ENCODE measurements around the gene ADGRE3.
"Not testable (repeated sequence)": the region's sequence is repeated elsewhere in the genome, so short reads cannot be mapped to it uniquely, and the experiment has no call there.

Gene ADGRE3

GRCh38 chr19:14619404-14619803 is 55.2 kb downstream of the ADGRE3 start:
- H3K79me2 ChIP-seq (ENCODE audit: insufficient read depth, low read length), result no peaks in the 10 kb centered on the region
- no peaks in the 10 kb centered on the region for H3K4me1 ChIP-seq (ENCODE audit: insufficient read depth, low read length)
- ATAC-seq (ENCODE audit: insufficient read depth, low read depth) (no peak), DNase-seq (no peak)
- no peak overlapping the region for H3K27ac ChIP-seq (ENCODE audit: low read length)
- no peaks in the 10 kb centered on the region for H3K27me3 ChIP-seq (ENCODE audit: insufficient read depth, low read length, poor library complexity)
- peaks cover 5% of the 10 kb centered on the region for H3K9me3 ChIP-seq (ENCODE audit: insufficient read depth, low read length, severe bottlenecking)
- no peak overlapping the region for H3K4me3 ChIP-seq (ENCODE audit: low read depth in 1 of 2, low read length in 2 of 2)
- no peak overlapping the region for H3K4me2 ChIP-seq (ENCODE audit: insufficient read depth, low read length)
- no peaks in the 10 kb centered on the region for H3K36me3 ChIP-seq (ENCODE audit: insufficient read depth, low read length)
- H2AFZ ChIP-seq (ENCODE audit: low read depth, low read length), result no peak overlapping the region
- TF ChIP-seq EZH2 (IDR thresholded peaks at IDR 0.05; ENCODE audit: borderline replicate concordance, low read depth, low read length, severe bottlenecking) (no peak), CTCF (IDR thresholded peaks at IDR 0.05; ENCODE audit: borderline replicate concordance, extremely low read depth, low read length, poor library complexity, severe bottlenecking) (no peak)
- no peaks in the 10 kb centered on the region for H4K20me1 ChIP-seq (ENCODE audit: insufficient read depth, low read length)
- no peak overlapping the region for H3K9ac ChIP-seq (ENCODE audit: low read depth, low read length)

GRCh38 chr19:14616407-14616806 is 58.2 kb downstream of the ADGRE3 start:
- no peaks in the 10 kb centered on the region for H4K20me1 ChIP-seq (ENCODE audit: insufficient read depth, low read length)
- no peak for DNase-seq

GRCh38 chr19:14615623-14616022 is 59.0 kb downstream of the ADGRE3 start:
- Histone ChIP-seq H3K79me2 (ENCODE audit: insufficient read depth, low read length) (no peaks in the 10 kb centered on the region), H3K4me2 (ENCODE audit: insufficient read depth, low read length) (no peak overlapping the region), H3K27ac (ENCODE audit: low read length) (no peak overlapping the region), H3K27me3 (ENCODE audit: insufficient read depth, low read length, poor library complexity) (no peaks in the 10 kb centered on the region), H3K4me3 (ENCODE audit: low read depth in 1 of 2, low read length in 2 of 2) (no peak overlapping the region), H3K9me3 (ENCODE audit: insufficient read depth, low read length, severe bottlenecking) (peaks cover 5% of the 10 kb centered on the region), H3K36me3 (ENCODE audit: insufficient read depth, low read length) (no peaks in the 10 kb centered on the region), H3K9ac (ENCODE audit: low read depth, low read length) (no peak overlapping the region), H3K4me1 (ENCODE audit: insufficient read depth, low read length) (no peaks in the 10 kb centered on the region), H4K20me1 (ENCODE audit: insufficient read depth, low read length) (no peaks in the 10 kb centered on the region), H2AFZ (ENCODE audit: low read depth, low read length) (no peak overlapping the region)
- ATAC-seq (ENCODE audit: insufficient read depth, low read depth) (no peak), DNase-seq (no peak)
- no peak for TF ChIP-seq CTCF (IDR thresholded peaks at IDR 0.05; ENCODE audit: borderline replicate concordance, extremely low read depth, low read length, poor library complexity, severe bottlenecking)
- no peak for TF ChIP-seq EZH2 (IDR thresholded peaks at IDR 0.05; ENCODE audit: borderline replicate concordance, low read depth, low read length, severe bottlenecking)

More at GRCh38 chr19:14616407-14616806, 58.2 kb downstream of the ADGRE3 start:
- Histone ChIP-seq H3K4me2 (ENCODE audit: insufficient read depth, low read length) (no peak overlapping the region), H3K27ac (ENCODE audit: low read length) (no peak overlapping the region), H3K4me1 (ENCODE audit: insufficient read depth, low read length) (no peaks in the 10 kb centered on the region), H3K27me3 (ENCODE audit: insufficient read depth, low read length, poor library complexity) (no peaks in the 10 kb centered on the region), H3K9ac (ENCODE audit: low read depth, low read length) (no peak overlapping the region), H2AFZ (ENCODE audit: low read depth, low read length) (no peak overlapping the region), H3K36me3 (ENCODE audit: insufficient read depth, low read length) (no peaks in the 10 kb centered on the region), H3K4me3 (ENCODE audit: low read depth in 1 of 2, low read length in 2 of 2) (no peak overlapping the region), H3K79me2 (ENCODE audit: insufficient read depth, low read length) (no peaks in the 10 kb centered on the region), H3K9me3 (ENCODE audit: insufficient read depth, low read length, severe bottlenecking) (peaks cover 5% of the 10 kb centered on the region)
- ATAC-seq (ENCODE audit: insufficient read depth, low read depth), result no peak
- TF ChIP-seq EZH2 (IDR thresholded peaks at IDR 0.05; ENCODE audit: borderline replicate concordance, low read depth, low read length, severe bottlenecking), result no peak
- no peak for TF ChIP-seq CTCF (IDR thresholded peaks at IDR 0.05; ENCODE audit: borderline replicate concordance, extremely low read depth, low read length, poor library complexity, severe bottlenecking)

- no peaks in the 10 kb centered on the region for H3K36me3 ChIP-seq (ENCODE audit: insufficient read depth, low read length)
- H2AFZ ChIP-seq (ENCODE audit: low read depth, low read length), result no peak overlapping the region
- no peaks in the 10 kb centered on the region for H4K20me1 ChIP-seq (ENCODE audit: insufficient read depth, low read length)
- TF ChIP-seq CTCF (IDR thresholded peaks at IDR 0.05; ENCODE audit: borderline replicate concordance, extremely low read depth, low read length, poor library complexity, severe bottlenecking), result no peak
- H3K79me2 ChIP-seq (ENCODE audit: insufficient read depth, low read length), result no peaks in the 10 kb centered on the region
- H3K4me1 ChIP-seq (ENCODE audit: insufficient read depth, low read length), result no peaks in the 10 kb centered on the region
- H3K9ac ChIP-seq (ENCODE audit: low read depth, low read length), result no peak overlapping the region
- H3K27me3 ChIP-seq (ENCODE audit: insufficient read depth, low read length, poor library complexity), result no peaks in the 10 kb centered on the region
- H3K4me3 ChIP-seq (ENCODE audit: low read depth in 1 of 2, low read length in 2 of 2), result no peak overlapping the region
- no peak overlapping the region for H3K27ac ChIP-seq (ENCODE audit: low read length)
- H3K4me2 ChIP-seq (ENCODE audit: insufficient read depth, low read length), result no peak overlapping the region
- no peaks in the 10 kb centered on the region for H3K9me3 ChIP-seq (ENCODE audit: insufficient read depth, low read length, severe bottlenecking)
- DNase-seq (no peak), ATAC-seq (ENCODE audit: insufficient read depth, low read depth) (no peak)
These were observed 60.6 kb downstream of the ADGRE3 start for GRCh38 chr19:14614099-14614412.

GRCh38 chr19:14613399-14614098 is 61.1 kb downstream of the ADGRE3 start:
- DNase-seq; H3K4me2 ChIP-seq (ENCODE audit: insufficient read depth, low read length); ATAC-seq (ENCODE audit: insufficient read depth, low read depth); H3K27ac ChIP-seq (ENCODE audit: low read length); H3K36me3 ChIP-seq (ENCODE audit: insufficient read depth, low read length); H3K27me3 ChIP-seq (ENCODE audit: insufficient read depth, low read length, poor library complexity); H3K79me2 ChIP-seq (ENCODE audit: insufficient read depth, low read length); H3K4me3 ChIP-seq (ENCODE audit: low read depth in 1 of 2, low read length in 2 of 2); H3K4me1 ChIP-seq (ENCODE audit: insufficient read depth, low read length); H3K9me3 ChIP-seq (ENCODE audit: insufficient read depth, low read length, severe bottlenecking); H3K9ac ChIP-seq (ENCODE audit: low read depth, low read length); H4K20me1 ChIP-seq (ENCODE audit: insufficient read depth, low read length); H2AFZ ChIP-seq (ENCODE audit: low read depth, low read length): not testable (repeated sequence)
